DMS153 treated with DMSO at 0.1 percent for 48 hours (cell line): ENCODE measurements around the gene OR5K4.
"Not testable (repeated sequence)": the region's sequence is repeated elsewhere in the genome, so short reads cannot be mapped to it uniquely, and the experiment has no call there.

Experiments
- DNase-seq: peaks from one replicate; lab custom pipeline; 2025; ENCODE audit not compliant: unreplicated experiment; lab: John Stamatoyannopoulos, UW

The OR5K4 gene

GRCh38 chr3:98367464-98368246 lies 14.0 kb downstream of the OR5K4 start:
- no peak for DNase-seq

- no peak for DNase-seq
Measured at GRCh38 chr3:98371186-98371585, 17.5 kb downstream of the OR5K4 start.

GRCh38 chr3:98371853-98372252 lies 18.2 kb downstream of the OR5K4 start:
- no peak for DNase-seq

- DNase-seq, result no peak
Measured at GRCh38 chr3:98372445-98372844, 18.8 kb downstream of the OR5K4 start.

- DNase-seq, result no peak
Measured at GRCh38 chr3:98376631-98377030, 23.0 kb downstream of the OR5K4 start.

GRCh38 chr3:98388147-98388546 lies 34.5 kb downstream of the OR5K4 start:
- DNase-seq, result no peak

GRCh38 chr3:98390366-98390765 lies 36.7 kb downstream of the OR5K4 start, which contains the start of gene OR5K3:
OR5K3 (plus strand) TSS chr3:98390666; CDS start chr3:98390666, 0 bp downstream.
- no peak for DNase-seq

GRCh38 chr3:98395101-98395500 lies 41.4 kb downstream of the OR5K4 start:
- DNase-seq, result no peak

GRCh38 chr3:98396482-98396881 lies 42.8 kb downstream of the OR5K4 start:
- DNase-seq, result not testable (repeated sequence)

GRCh38 chr3:98398513-98398912 lies 44.9 kb downstream of the OR5K4 start:
- DNase-seq, result no peak

GRCh38 chr3:98402507-98402906 lies 48.9 kb downstream of the OR5K4 start:
- no peak for DNase-seq

GRCh38 chr3:98404010-98404409 lies 50.4 kb downstream of the OR5K4 start:
- no peak for DNase-seq
